ENCODE results near the gene CGB7.

Gene CGB7

GRCh38 chr19:49004964-49005614 is 52.5 kb downstream of the CGB7 start:
- Mint-ChIP-seq H3K4me1 (no peaks in the 10 kb centered on the region), H3K36me3 (peaks cover 20% of the 10 kb centered on the region), H3K4me3 (no peak overlapping the region), H3K27me3 (no peaks in the 10 kb centered on the region), H3K27ac (no peak overlapping the region), H3K9me3 (no peaks in the 10 kb centered on the region)
- ATAC-seq (ENCODE audit: low read depth): no peak
- DNase-seq (ENCODE audit: low spot score in 2 of 2): no peak

Measured in memory B cell (primary cell).